GM21717 (cell line): ENCODE results near the gene HAS3.
"Not testable (repeated sequence)": the region's sequence is repeated elsewhere in the genome, so short reads cannot be mapped to it uniquely, and the experiment has no call there.

Experiments
- ATAC-seq: cut with Tn5 transposase; IDR thresholded peaks from one replicate; pipeline ENCODE4 v1.9.1; 2021; ENCODE audit warnings: mild to moderate bottlenecking, moderate library complexity; ENCODE audit not compliant: unreplicated experiment

HAS3 gene

DNA sequence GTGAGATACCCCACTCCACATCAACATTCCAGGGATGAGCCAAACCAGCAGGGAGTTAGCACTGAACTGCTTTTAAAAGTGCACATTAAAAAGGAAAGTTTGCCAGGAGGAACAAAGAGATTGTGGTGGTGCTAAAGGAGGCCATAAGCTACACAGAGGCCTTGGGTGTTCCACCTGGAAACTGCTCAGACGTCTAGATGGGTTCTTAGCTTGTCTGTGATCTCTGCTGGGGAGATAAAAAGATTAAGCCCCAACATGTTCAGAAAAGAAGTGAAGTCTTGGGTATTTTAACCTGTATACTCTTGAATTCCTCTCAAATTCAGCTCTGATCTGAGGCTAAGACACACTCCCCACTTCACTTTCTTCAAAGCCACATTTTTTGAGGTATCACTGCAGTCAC is 10.4 kb downstream of the HAS3 start:
- no peak for ATAC-seq

DNA sequence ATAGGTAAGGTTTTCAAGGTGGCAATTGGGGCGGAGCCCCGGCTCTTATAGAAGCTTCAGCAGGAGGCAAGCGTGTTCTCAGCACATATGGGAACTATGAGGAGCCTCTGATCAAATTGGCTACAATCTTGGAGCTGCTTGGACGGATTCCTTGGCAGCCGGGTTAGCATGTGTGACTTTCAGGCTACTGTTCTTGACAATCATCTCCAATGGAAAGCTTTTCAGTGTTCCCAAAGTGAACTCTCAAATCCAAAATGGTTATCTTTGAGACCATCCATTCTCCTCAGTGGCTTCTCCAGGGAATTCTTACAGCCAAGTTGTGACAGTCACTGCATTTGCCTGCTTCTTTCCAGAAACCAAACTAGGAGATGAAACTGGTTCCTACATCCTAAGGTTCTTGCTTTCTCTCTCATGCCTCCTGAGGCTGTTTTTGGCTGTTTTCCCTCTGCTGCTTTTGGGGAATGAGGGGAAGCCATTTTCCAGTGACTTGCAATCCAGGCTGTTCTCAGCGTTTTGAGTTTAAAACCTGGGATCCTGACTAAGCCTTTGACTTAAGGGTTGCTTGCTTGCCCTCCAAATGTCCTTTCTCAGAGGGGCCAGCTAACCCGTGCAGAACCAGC is 10.9 kb downstream of the HAS3 start:
- no peak for ATAC-seq

DNA sequence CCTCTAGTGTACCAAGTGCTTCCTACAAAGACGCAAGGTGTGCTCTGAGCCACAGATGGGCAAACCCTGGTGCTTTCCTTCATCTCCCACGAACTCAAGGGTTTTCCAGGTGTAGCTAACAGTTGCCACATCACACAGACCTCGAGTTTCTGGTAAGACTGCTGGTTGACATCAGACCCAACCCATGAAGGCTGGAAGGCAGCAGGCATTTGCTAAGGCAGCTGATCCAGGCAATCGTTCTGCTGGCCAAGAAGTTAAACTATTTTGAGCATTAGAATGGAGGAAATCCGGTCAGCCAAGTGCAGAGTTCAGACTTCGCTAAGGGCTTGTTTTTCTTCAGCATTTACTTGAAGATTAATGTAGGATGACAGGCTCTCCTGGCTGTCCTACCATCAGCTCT is 11.5 kb downstream of the HAS3 start:
- ATAC-seq: no peak

DNA sequence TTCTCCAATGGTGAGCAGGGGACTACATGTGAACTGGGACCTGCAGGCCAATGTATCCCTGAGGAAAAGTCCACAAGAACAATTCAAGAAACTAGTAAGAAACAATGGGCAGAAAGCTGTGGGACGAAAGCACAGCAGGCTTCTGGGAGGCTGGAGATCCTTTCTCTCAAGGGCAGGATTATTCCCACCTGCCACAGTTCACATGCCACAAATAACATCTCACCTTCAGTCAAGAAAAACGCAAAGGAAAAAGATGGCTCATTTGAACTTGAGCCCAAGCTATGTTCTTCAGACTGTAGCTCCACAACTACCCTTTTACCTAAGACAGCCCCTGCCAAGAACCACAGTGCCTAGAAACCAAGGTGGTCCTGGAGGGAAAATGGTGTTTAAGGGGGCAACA is 13.0 kb downstream of the HAS3 start:
- ATAC-seq: no peak

DNA sequence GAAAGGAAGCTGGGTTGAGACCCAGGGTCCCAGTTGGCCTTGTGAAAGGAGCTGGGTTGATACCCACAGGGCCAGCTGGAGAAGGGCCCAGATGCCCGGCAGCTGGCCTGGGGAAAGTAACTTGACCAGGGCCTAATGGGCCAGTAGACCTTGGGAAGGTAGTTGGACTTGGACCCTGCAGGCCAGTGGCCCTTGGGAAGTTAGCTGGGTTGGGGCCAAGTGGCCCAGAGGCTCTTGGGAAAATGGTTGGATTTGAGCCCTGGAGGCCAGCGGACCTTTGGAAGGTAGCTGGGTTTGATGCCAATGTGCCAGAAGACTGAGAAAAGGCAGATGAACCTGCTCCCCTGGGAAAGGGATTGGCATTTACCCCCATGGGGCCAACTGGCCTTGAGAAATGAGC is 13.5 kb downstream of the HAS3 start:
- ATAC-seq: no peak

DNA sequence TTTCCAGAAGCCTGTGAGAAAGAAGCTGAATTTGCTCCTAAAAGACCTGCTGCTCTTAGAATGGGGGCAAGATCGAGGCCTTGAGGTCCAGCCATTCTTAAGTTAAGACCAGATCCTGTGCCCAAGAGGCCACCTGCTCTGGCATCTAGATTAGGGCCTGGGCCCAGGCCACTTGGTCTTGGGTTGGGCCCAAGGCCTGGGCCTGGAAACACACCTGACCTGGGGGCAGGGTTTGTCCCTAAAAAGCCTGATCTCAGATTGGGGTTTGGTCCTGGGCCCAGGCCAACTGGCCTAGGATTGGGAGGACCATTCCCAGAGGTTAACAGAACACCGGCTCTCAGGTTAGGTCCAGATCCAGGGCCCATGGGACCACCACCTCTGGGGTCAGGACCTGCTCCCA is 14.1 kb downstream of the HAS3 start:
- no peak for ATAC-seq

DNA sequence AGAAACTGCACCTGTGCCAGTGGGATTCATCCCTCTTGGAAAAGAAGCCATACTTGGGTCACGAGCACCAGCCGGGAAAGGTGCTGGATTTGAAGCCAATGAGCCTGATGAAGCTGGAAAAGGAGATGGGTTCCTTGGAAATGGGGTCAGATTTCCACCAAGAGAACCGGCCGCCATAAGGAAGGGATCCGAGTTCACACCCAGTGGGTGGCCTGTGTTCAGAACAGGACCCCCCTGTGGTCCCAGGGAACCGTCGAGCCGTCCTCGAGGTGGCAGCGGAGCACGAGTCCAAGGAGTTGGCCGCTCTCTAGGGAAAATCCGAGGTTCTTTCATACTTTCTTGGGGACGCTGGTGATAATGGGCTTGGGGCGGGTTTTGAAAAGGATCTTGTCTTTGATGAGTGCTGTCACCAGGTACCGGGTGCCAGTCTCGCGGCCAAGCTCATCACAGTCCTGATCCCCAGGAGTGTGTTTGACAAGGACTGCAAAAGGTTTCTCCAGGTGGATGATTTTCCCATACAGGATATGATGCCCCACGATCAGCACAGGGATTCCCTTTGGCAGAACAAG is 14.7 kb downstream of the HAS3 start:
- ATAC-seq: no peak

DNA sequence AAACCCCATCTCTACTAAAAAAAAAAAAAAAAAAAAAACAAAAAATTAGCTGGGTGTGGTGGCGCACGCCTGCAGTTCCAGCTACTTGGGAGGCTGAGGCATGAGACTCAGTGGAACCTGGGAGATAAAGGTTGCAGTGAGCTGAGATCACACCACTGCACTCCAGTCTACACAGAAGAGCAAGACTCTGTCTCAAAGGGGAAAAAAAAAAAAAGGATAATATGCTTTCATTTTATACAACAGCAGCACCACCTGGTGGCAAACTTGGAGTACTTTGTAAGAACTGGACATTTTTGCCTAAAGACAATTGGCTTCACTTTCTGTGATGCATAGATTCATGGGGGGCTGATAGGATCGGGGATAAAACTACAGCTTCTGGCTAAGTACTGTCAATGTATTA is 18.5 kb downstream of the HAS3 start:
- no peak for ATAC-seq

DNA sequence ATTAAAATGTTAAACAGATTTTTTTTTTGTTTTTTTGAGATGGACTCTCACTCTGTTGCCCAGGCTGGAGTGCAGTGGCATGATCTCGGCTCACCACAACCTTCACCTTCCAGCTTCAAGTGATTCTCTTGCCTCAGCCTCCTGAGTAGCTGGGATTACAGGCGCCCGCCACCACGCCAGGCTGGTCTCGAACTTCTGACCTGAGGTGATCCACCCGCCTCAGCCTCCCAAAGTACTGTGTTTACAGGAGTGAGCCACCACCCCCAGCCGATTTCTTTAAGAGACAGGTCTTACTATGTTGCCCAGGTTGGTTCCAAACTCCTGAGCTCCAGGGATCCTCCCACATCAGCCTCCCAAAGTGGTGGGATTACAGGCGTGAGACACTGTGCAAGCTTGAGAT is 19.0 kb downstream of the HAS3 start:
- ATAC-seq: not testable (repeated sequence)

DNA sequence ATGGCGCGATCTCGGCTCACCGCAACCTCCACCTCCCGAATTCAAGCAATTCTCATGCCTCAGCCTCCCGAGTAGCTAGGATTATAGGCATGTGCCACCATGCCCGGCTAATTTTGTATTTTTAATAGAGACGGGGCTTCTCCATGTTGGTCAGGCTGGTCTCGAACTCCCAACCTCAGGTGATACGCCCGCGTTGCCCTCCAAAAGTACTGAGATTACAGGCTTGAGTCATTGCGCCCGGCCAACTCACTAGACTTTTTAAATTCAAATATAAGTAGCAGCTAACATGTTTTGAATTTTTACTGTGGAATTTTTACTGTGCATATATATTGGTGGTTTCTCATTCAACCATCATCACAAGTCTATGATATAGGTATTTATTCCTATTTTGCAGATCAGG is 19.5 kb downstream of the HAS3 start:
- not testable (repeated sequence) for ATAC-seq

DNA sequence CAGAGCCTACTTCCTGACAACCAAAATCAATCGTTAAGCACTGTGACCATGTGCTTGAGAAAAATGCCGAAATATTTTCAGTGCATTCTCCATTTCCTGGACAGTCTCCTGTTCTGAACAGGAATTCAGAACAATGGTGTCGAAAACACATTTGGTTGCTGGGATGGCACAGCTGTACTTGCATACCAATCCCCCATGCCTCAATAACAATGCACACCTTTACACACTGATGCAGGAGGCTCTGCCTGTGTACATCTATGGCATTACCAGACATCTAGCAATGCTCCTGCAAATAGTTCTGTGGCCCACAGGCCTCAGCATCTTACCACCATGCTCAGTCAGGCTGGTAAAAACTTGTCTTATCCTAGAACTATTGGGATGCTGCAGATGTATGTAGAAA is 20.8 kb downstream of the HAS3 start:
- ATAC-seq: no peak

DNA sequence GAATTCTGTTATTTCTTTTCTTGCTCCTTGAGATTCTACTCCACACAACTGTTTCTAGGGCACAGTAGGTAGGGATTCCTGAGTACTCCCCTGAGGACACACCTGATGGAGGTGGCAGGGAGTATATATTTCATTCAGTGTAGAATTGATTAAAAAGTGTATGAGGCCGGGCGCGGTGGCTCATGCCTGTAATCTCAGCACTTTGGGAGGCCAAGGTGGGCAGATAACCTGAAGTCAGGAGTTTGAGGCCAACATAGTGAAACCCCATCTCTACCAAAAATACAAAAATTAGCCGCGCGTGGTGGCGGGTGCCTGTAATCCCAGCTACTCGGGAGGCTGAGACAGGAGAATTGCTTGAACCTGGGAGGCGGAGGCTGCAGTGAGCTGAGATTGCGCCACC is 21.3 kb downstream of the HAS3 start:
- not testable (repeated sequence) for ATAC-seq

DNA sequence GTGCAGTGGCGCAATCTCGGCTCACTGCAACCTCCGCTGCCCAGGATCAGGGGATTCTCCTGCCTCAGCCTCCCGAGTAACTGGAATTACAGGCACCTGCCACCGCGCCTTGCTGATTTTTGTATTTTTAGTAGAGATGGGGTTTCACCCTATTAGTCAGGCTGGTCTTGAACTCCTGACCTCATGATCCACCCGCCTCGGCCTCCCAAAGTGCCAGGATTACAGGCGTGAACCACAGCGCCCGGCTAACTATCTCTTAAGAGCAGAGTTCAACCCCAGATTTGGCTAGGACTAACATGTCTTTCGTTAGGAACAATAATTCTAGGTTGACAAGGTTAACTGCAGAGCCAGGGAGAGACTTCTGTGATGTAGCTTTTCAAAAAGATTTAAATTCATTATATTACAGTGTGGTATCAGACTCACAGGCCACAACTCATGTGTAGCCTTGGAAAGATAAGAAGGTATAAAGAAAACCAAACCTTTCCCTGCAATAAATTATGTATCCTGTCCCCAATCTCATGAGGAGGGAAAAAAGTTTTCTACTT is 22.6 kb downstream of the HAS3 start:
- ATAC-seq: no peak

DNA sequence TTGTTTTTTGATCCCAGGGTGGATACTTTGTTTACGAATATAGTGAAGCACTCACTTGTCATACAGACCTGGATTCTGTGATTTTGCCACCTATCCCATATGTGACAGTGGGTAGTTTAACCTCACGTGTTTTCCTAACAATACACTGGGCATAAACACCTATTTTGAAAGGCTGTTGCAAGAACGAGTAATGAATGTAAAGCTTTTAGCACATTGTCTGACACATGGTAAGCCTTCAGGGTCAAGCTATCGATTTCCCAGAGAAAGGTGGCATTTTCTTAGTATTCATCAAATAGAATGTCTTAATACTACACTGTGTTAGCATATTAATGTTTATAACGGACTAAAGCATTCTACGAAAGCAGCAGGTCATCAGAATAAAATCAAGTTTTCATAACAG is 25.0 kb downstream of the HAS3 start:
- no peak for ATAC-seq

DNA sequence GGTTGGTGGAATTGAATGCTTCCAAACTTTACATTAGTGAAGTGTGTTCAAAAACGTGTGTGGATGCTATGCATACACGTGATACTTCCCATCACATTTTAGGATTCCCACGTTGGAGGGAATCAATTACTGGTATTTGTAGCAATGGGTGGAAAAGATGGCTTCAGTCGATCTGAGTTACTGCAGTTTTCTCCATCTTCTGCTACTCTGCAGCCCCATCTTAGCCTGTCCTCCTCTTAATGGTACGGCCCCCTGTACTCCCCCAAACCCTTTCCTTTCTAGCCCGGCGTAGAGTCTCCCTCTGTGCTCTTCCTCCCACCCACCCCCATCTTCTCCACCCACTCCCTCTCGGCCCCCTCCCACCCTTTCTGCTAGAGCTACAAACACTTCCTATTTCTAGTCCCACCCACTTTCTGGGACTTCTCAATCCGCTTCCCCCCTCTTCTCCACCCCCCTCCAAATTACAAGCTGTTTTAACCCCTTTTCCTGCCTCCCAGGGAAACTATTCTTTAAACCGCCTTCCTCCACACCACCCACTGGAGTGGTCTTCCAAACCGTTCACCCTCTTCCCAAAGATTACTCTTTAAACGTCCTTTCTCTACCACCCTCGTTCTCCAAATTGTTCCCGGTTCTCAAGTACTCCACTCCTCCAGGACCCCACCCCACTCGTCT is 25.9 kb downstream of the HAS3 start:
- ATAC-seq: no peak

DNA sequence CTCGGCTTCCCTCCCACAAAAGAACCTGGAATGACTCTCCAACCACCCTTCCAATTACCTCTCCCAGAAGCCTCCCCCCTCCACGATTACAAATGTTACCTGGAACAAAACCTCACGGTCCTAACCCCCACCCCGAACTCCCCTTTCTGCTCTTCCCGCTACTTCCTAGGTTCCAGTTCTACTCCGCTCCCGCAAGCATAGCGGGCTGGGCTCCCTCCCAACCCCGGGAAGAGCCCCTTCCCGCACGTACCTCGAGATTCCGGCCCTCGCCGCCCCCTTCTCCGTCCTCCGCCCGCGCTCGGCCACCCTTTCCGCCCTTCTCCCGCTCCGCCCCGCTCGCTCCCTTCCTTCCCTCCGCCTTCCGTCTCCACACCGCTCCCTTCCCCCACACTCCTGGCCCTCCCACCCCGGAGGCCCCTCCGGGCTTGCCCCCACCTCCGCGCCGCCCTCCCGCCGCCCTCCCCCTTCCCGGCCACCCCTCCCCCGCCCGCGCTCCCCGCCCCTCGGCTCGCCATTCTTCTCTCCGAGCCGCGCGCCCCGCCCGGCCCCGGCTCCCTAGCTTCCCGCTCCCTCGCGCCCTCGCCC is 26.5 kb downstream of the HAS3 start:
- peak; percentile 43 for ATAC-seq

DNA sequence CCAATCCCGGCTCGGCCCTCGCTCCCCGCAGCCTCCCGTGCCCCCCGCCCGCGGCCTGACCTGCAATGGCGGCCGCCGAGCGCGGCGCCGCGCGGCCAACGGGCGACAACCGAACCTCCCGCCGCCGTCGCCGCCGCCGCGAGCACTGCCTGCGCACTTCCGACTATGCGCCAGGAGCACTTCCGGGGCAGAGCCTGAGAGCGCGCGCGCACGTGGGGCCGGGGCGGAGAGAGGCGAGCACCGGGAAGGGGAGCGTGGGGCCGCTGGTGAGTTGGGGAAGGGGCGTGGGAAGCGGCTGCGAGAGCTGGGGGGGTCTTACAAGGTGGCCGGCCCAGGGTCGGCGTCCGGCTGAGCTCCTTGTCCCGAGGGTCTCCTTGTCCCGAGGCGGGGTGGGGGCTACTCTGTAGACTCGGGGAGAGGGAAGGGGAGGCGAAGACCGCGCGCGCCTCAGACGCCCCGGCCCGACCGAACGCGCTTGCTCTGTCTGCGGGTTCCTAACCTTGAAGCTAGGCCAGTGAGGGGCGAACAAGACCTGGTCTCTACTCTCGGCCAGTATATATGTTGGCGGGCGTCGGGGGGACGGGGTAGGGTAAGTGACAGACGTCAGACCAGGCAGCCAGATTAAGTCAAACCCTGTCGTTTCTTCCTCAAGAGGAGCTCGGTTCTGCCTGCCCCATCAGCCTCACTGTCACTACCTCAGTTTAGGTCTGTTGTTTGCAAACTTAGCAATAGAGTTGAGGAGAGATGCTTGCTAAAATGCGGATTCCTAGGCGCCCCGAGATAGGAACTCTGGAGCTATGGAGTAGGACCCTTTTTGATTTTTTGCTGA is 27.2 kb downstream of the HAS3 start, which contains the start of the genes CHTF8 and UTP4:
CHTF8 (minus strand) TSS at position 165 of the 829 bp plus-strand sequence. CDS start 11,130 bp downstream, outside the sequence.
UTP4 (plus strand) TSS at position 226 of the 829 bp plus-strand sequence. CDS start 811 bp downstream, outside the sequence.
- ATAC-seq: peak; percentile 83

DNA sequence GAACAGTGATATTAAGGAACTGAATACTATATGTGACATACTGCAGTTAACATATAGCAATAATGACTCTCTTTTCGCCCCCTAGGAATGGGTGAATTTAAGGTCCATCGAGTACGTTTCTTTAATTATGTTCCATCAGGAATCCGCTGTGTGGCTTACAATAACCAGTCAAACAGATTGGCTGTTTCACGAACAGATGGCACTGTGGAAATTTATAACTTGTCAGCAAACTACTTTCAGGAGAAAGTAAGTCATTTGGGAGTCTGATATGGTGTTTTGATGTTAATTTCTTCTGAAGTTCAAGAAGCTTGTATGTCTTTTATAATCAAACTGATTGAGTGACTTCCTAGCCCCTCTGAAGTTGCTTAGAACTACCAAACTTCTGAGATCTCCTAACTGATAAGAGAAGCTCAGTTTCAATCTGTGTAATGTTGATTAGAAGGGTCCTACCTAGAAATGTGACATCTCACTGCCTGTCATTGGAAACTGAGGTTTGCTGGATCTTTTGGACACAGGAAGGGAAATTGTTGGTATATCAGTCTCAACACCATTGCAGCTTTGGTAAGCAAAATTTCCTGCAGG is 28.0 kb downstream of the HAS3 start:
- no peak for ATAC-seq

DNA sequence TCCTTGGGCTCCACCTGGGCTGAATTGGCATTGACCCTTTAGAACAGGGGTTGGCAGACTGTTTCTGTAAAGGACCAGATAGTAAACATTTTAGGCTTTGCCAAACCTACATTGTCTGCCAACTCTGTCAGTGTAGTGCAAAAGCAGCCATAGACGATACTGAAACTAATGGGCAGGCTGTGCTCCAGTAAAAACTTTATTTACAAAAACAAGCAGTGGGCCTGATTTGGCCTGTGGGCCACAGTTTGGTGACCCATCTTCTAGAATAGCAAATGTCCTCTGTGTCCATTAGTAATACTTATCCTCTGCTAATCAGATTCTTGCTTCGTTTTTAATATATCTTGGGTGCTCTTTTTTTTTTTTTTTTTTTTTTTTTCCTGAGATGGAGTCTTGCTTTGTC is 33.2 kb downstream of the HAS3 start:
- no peak for ATAC-seq

DNA sequence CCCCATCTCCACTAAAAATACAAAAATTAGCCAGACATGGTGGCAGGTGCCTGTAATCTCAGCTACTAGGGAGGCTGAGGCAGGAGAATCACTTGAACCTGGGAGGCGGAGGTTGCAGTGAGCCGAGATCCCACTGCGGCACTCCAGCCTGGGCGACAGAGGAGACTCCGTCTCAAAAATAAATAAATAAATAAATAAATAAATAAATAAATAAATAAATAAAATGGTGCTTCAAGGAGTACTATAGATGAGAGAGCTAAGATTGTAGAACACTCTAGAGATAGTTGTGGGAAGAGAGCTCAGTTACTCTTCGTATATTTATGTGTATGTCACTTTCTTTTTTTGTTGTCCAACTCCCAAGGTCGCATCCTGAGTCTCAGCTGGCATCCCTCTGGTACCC is 34.0 kb downstream of the HAS3 start:
- not testable (repeated sequence) for ATAC-seq
